GM23248 (cell line): Measurements from ENCODE around the gene MAP3K5. TPM values are rescaled to one million over a fixed set of nuclear protein-coding genes. Genes with fewer than 3 reads are reported as not detected.

ENCODE experiments used
- DNase-seq: peaks from one replicate; pipeline ENCODE4 v3.0.0-alpha.2; 2015
- H2AFZ ChIP-seq: fragments of 200-600 bp; sonication (generic); 2 replicates; pipeline ENCODE4 v1.6.1; 2016; ENCODE audit warnings: antibody characterized with exemption
- H3F3A ChIP-seq: fragments of 200-600 bp; sonication (generic); 2 replicates; pipeline ENCODE4 v1.6.1; 2016; ENCODE audit warnings: mild to moderate bottlenecking, antibody characterized with exemption, mixed run types; ENCODE audit not compliant: insufficient read depth
- H3K27ac ChIP-seq: fragments of 200-600 bp; sonication (generic); 2 replicates; pipeline ENCODE4 v1.5.1; 2016; ENCODE audit warnings: mild to moderate bottlenecking
- H3K27me3 ChIP-seq: fragments of 200-600 bp; sonication (generic); replicated peaks from 2 replicates; pipeline ENCODE4 v1.6.1; 2016; ENCODE audit warnings: mild to moderate bottlenecking; ENCODE audit not compliant: insufficient read depth
- H3K36me3 ChIP-seq: fragments of 200-600 bp; sonication (generic); 2 replicates; pipeline ENCODE4 v1.6.1; 2016; ENCODE audit warnings: low read depth, mild to moderate bottlenecking
- H3K4me1 ChIP-seq: fragments of 200-600 bp; sonication (generic); 2 replicates; pipeline ENCODE4 v1.6.1; 2016; ENCODE audit warnings: mild to moderate bottlenecking; ENCODE audit not compliant: insufficient read depth
- H3K4me2 ChIP-seq: fragments of 200-600 bp; sonication (generic); one replicate; pipeline ENCODE4 v1.6.1; 2016; ENCODE audit warnings: mild to moderate bottlenecking; ENCODE audit not compliant: unreplicated experiment
- H3K4me3 ChIP-seq: fragments of 200-600 bp; sonication (generic); 2 replicates; pipeline ENCODE4 v1.5.1; 2016; ENCODE audit warnings: mild to moderate bottlenecking
- H3K79me2 ChIP-seq: fragments of 200-600 bp; sonication (generic); 2 replicates; pipeline ENCODE4 v1.6.1; 2016; ENCODE audit warnings: mild to moderate bottlenecking; ENCODE audit not compliant: insufficient read depth
- H3K9ac ChIP-seq: fragments of 200-600 bp; sonication (generic); 2 replicates; pipeline ENCODE4 v1.6.1; 2016; ENCODE audit warnings: mild to moderate bottlenecking
- H3K9me2 ChIP-seq: fragments of 200-600 bp; sonication (generic); 2 replicates; pipeline ENCODE4 v1.6.1; 2016; ENCODE audit warnings: mixed run types, mild to moderate bottlenecking, moderate library complexity; ENCODE audit not compliant: insufficient read depth
- H3K9me3 ChIP-seq: fragments of 200-600 bp; sonication (generic); one replicate; pipeline ENCODE4 v1.6.1; 2017; ENCODE audit warnings: low read depth
- H4K20me1 ChIP-seq: fragments of 200-600 bp; sonication (generic); 2 replicates; pipeline ENCODE4 v1.6.0; 2016; ENCODE audit not compliant: insufficient read depth
- EZH2 ChIP-seq: fragments of 200-600 bp; sonication (generic); IDR thresholded peaks from 2 replicates; pipeline ENCODE4 v1.6.1; 2018; ENCODE audit warnings: antibody characterized with exemption, mild to moderate bottlenecking; ENCODE audit not compliant: insufficient read depth, poor library complexity, severe bottlenecking
- EZH2phosphoT487 ChIP-seq: fragments of 200-600 bp; sonication (generic); IDR thresholded peaks from 2 replicates; pipeline ENCODE4 v1.6.1; 2018; ENCODE audit warnings: antibody characterized with exemption, moderate library complexity, mild to moderate bottlenecking, low read depth; ENCODE audit not compliant: insufficient read depth
- WGBS, 2 experiments: methylation state at CpG; one replicate each; pipeline ENCODE4 v1.1.6; 2015 to 2017; ENCODE audit warnings: low lambda C conversion rate in 2 of 2, low coverage in 1 of 2; ENCODE audit errors: missing lambda C conversion rate in 2 of 2; 5-methylcytosine and 5-hydroxymethylcytosine counted together
- in situ Hi-C: fragments of 300-500 bp; cut with MboI; formaldehyde crosslinking; loops from 2 replicates; pipeline ENCODE4 v1.15.0; 2020
- polyA plus RNA-seq: library from polyadenylated mRNA; unstranded; fragments of >200 nt; fragmentation: Nextera tagmentation; extraction: Ambion mirVana; gene quantifications from 2 replicates; pipeline ENCODE4 v1.2.1, GENCODE V29; 2016
- total RNA-seq: library from RNA; depleted of rRNA; stranded (reverse); fragments of >200 nt; shearing (Covaris generic); gene quantifications from 2 replicates; pipeline ENCODE4 v1.2.3, GENCODE V29; 2014

MAP3K5 gene
- total and polyA plus RNA-seq, 2 experiments from 2014 or later = 1.4 to 4.1 TPM

GRCh38 chr6:136738692-136739057, 53.6 kb downstream of the MAP3K5 start:
- H3K9me3 ChIP-seq = no peaks in the 10 kb centered on the region
- H3K27ac ChIP-seq = no peak overlapping the region
- no peak for DNase-seq
- H4K20me1 ChIP-seq = no peaks in the 10 kb centered on the region
- H3K4me2 ChIP-seq = no peak overlapping the region
- H3K4me3 ChIP-seq = no peak overlapping the region
- H3F3A ChIP-seq = no peaks in the 10 kb centered on the region
- WGBS, 2 experiments = 86% methylated on average over 6 of the region's 6 CpGs
- TF ChIP-seq EZH2 (no peak), EZH2phosphoT487 (no peak)
- no peaks in the 10 kb centered on the region for H3K4me1 ChIP-seq
- no peak overlapping the region for H2AFZ ChIP-seq
- in situ Hi-C loops = no loop called here
- H3K9ac ChIP-seq = no peak overlapping the region
- no peaks in the 10 kb centered on the region for H3K36me3 ChIP-seq
- no peaks in the 10 kb centered on the region for H3K79me2 ChIP-seq
- H3K9me2 ChIP-seq = no peaks in the 10 kb centered on the region
- H3K27me3 ChIP-seq = no peaks in the 10 kb centered on the region

GRCh38 chr6:136737871-136738691, 54.2 kb downstream of the MAP3K5 start:
- Histone ChIP-seq H4K20me1 (no peaks in the 10 kb centered on the region), H3F3A (no peaks in the 10 kb centered on the region), H3K36me3 (no peaks in the 10 kb centered on the region), H3K27me3 (no peaks in the 10 kb centered on the region), H3K4me2 (no peak overlapping the region), H3K79me2 (no peaks in the 10 kb centered on the region), H3K9ac (no peak overlapping the region), H3K27ac (no peak overlapping the region), H3K9me2 (no peaks in the 10 kb centered on the region), H3K4me3 (no peak overlapping the region), H3K4me1 (no peaks in the 10 kb centered on the region), H3K9me3 (no peaks in the 10 kb centered on the region), H2AFZ (no peak overlapping the region)
- 68 to 69% methylated on average over 9 of the region's 9 CpGs for WGBS, 2 experiments
- TF ChIP-seq EZH2 = no peak
- TF ChIP-seq EZH2phosphoT487 = no peak
- in situ Hi-C loops = no loop called here
- DNase-seq = peak; percentile 20

GRCh38 chr6:136737374-136737844, 54.9 kb downstream of the MAP3K5 start:
- H3K4me2 ChIP-seq = no peak overlapping the region
- H3K4me1 ChIP-seq = no peaks in the 10 kb centered on the region
- H3K79me2 ChIP-seq = no peaks in the 10 kb centered on the region
- WGBS, 2 experiments = 96 to 97% methylated on average over 5 of the region's 5 CpGs
- DNase-seq = no peak
- in situ Hi-C loops = no loop called here
- no peak overlapping the region for H3K4me3 ChIP-seq
- no peaks in the 10 kb centered on the region for H3K9me3 ChIP-seq
- H3K9ac ChIP-seq = no peak overlapping the region
- no peaks in the 10 kb centered on the region for H3F3A ChIP-seq
- no peaks in the 10 kb centered on the region for H4K20me1 ChIP-seq
- H3K27ac ChIP-seq = no peak overlapping the region
- H3K27me3 ChIP-seq = no peaks in the 10 kb centered on the region
- no peaks in the 10 kb centered on the region for H3K9me2 ChIP-seq
- H3K36me3 ChIP-seq = no peaks in the 10 kb centered on the region
- TF ChIP-seq EZH2 = no peak
- no peak for TF ChIP-seq EZH2phosphoT487
- H2AFZ ChIP-seq = no peak overlapping the region

GRCh38 chr6:136736281-136736960, 55.9 kb downstream of the MAP3K5 start:
- Histone ChIP-seq H3K79me2 (no peaks in the 10 kb centered on the region), H3K27me3 (no peaks in the 10 kb centered on the region), H3K4me3 (no peak overlapping the region), H3K27ac (no peak overlapping the region), H4K20me1 (no peaks in the 10 kb centered on the region), H3K9me2 (no peaks in the 10 kb centered on the region), H3K4me1 (no peaks in the 10 kb centered on the region), H3F3A (no peaks in the 10 kb centered on the region), H3K9ac (no peak overlapping the region), H2AFZ (no peak overlapping the region), H3K36me3 (no peaks in the 10 kb centered on the region), H3K4me2 (no peak overlapping the region), H3K9me3 (no peaks in the 10 kb centered on the region)
- in situ Hi-C loops = no loop called here
- TF ChIP-seq EZH2phosphoT487 (no peak), EZH2 (no peak)
- DNase-seq = no peak
- 75% methylated on average over 5 of the region's 5 CpGs for WGBS, 2 experiments
